ENCODE results near the gene DDOST. TPM values are rescaled to one million over a fixed set of nuclear protein-coding genes. Genes with fewer than 3 reads are reported as not detected.

Gene DDOST
- total RNA-seq, 1 donor from 2014 or later, result 273 TPM

DNA sequence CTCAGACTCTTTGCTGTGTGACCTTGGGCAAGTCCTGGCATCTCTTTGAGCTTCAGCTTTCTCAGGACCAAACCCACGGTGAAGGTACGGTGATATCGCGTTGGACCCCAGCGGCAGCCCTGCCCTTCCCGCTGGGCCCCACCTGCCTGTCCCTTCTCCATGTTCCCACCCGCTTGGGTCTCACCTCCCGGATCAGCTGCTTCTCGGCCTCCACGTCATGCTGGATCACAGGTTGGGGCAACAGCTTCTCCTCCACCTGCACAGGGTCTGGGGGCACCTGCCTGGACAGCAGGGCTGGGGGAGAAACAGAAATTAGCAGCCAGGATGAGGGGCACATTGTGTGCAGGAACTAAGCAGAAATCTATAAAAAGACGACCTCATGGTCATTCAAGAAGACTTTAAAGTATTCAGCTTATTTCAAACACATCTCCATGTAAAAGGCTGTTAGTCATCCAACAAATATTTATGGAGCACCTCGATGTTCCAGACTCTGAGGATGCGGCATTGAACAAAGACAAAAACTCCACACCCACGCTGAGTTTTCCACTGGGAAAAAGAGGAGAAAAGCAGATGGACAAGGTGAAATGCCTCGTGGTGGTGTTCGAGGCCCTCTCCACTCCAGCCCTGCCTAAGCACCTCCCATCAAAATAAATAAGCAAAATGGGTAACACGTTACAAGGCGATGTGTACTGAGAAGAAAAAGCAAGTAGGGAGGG lies 37.2 kb upstream of the DDOST start:
- DNase-seq (ENCODE audit: low spot score, unreplicated experiment), result no peak
- Mint-ChIP-seq H3K27ac (no peak overlapping the region), H3K4me1 (ENCODE audit: low read depth) (peaks cover 1% of the 10 kb centered on the region), H3K27me3 (peaks cover 14% of the 10 kb centered on the region), H3K4me3 (ENCODE audit: low read depth) (no peak overlapping the region), H3K36me3 (ENCODE audit: insufficient read depth) (no peaks in the 10 kb centered on the region), H3K9me3 (ENCODE audit: low read depth) (no peaks in the 10 kb centered on the region)
- TF ChIP-seq, protein P1, sequence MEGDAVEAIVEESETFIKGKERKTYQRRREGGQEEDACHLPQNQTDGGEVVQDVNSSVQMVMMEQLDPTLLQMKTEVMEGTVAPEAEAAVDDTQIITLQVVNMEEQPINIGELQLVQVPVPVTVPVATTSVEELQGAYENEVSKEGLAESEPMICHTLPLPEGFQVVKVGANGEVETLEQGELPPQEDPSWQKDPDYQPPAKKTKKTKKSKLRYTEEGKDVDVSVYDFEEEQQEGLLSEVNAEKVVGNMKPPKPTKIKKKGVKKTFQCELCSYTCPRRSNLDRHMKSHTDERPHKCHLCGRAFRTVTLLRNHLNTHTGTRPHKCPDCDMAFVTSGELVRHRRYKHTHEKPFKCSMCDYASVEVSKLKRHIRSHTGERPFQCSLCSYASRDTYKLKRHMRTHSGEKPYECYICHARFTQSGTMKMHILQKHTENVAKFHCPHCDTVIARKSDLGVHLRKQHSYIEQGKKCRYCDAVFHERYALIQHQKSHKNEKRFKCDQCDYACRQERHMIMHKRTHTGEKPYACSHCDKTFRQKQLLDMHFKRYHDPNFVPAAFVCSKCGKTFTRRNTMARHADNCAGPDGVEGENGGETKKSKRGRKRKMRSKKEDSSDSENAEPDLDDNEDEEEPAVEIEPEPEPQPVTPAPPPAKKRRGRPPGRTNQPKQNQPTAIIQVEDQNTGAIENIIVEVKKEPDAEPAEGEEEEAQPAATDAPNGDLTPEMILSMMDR (IDR thresholded peaks at IDR 0.05; ENCODE audit: unreplicated experiment), result no peak

DNA sequence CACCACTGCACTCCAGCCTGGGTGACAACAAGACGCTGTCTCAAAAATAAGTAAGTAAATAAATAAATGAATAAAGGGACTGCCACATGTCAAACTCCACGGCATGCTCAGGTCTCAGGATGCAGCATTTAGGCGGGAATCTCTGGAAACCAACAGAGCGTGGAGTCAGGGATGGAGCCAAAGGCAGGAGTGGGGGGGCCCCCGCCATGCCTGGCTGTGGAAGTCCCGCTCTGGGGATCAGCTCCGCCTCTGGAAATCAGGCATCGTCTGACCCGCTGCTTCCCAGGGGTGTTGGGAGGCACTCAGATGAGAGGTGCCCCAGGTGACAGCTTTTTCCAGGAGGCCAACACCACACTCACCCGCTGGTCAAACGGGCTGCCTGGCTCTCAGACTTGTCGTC lies 36.4 kb upstream of the DDOST start:
- H3K27me3 Mint-ChIP-seq, result peaks cover 10% of the 10 kb centered on the region
- no peaks in the 10 kb centered on the region for H3K9me3 Mint-ChIP-seq (ENCODE audit: low read depth)
- no peaks in the 10 kb centered on the region for H3K36me3 Mint-ChIP-seq (ENCODE audit: insufficient read depth)
- no peak for DNase-seq (ENCODE audit: low spot score, unreplicated experiment)
- H3K4me1 Mint-ChIP-seq (ENCODE audit: low read depth), result peaks cover 1% of the 10 kb centered on the region
- no peak overlapping the region for H3K4me3 Mint-ChIP-seq (ENCODE audit: low read depth)
- no peak overlapping the region for H3K27ac Mint-ChIP-seq
- TF ChIP-seq, protein P1 (IDR thresholded peaks at IDR 0.05; ENCODE audit: unreplicated experiment), result no peak

DNA sequence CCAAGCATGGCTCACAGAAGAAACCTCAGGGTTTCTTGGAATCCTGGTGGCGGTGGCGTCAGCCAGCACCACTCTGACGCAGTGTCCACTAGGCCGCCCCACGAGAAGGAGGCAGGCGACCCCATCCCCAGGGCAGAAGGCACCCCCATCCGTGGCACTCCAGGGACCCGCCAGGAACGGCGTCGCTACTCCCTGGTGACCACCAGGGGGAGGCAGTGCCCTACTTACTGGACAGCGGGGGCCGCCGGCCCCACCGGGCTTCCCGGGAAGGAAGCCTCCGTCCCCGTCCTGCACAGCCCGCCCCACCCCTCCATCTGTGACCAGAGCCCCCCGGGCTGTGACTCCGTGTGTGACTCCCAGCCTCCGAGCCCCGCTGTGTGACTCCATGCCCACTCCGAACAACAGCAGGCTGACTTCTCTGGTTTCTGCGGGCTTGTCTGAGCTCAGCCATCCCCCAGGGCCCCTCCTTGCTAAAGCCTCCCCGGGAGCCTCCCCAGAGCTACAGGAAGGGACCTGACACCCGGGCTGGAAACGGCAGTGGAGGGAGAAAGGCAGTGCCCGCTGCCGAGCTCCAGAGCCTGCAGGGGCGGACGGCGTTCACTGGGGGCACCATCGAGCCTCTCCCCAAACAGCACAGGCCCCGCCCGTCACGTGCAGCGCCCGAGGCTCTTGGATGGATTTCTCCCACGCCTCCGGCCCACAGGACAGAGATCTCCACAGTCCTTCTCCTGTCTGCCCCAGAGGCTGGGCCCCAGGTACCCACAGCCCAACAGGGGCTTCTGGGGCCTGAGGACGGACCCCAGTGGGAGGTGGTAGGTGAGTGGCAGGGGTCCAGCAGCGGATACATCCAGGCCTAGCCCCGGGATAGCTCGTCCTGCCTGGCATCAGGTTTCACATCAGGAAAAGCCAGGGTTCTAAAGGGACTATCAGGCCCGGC lies 35.5 kb upstream of the DDOST start:
- DNase-seq (ENCODE audit: low spot score, unreplicated experiment), result peak; percentile 84
- Mint-ChIP-seq H3K4me1 (ENCODE audit: low read depth) (peaks cover 1% of the 10 kb centered on the region), H3K36me3 (ENCODE audit: insufficient read depth) (no peaks in the 10 kb centered on the region), H3K4me3 (ENCODE audit: low read depth) (peak overlapping the region; percentile 76), H3K9me3 (ENCODE audit: low read depth) (no peaks in the 10 kb centered on the region), H3K27me3 (peaks cover 10% of the 10 kb centered on the region), H3K27ac (peak overlapping the region; percentile 92)
- TF ChIP-seq, protein P1 (IDR thresholded peaks at IDR 0.05; ENCODE audit: unreplicated experiment), result peak; percentile 81

DNA sequence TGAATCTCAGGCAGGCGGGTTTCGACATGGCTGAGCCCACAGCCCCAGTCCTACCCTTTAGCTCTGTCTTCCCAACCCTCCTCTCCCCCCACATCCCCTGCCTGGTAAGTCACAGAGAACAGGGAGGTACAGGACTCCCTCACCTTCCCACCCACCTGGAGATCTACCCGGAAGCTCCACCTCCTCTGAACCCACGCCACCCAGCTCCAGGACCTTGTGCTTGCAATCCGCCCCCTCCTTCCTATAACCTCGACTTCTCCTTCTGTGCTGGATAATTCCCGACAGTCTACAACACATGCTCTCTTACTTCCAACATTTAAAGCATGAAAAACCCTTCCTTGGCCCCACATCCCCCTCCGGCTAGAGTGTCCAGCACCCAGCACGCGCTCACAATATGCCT lies 34.3 kb upstream of the DDOST start:
- H3K27ac Mint-ChIP-seq, result no peak overlapping the region
- H3K4me3 Mint-ChIP-seq (ENCODE audit: low read depth), result no peak overlapping the region
- no peaks in the 10 kb centered on the region for H3K9me3 Mint-ChIP-seq (ENCODE audit: low read depth)
- no peaks in the 10 kb centered on the region for H3K36me3 Mint-ChIP-seq (ENCODE audit: insufficient read depth)
- H3K4me1 Mint-ChIP-seq (ENCODE audit: low read depth), result peaks cover 1% of the 10 kb centered on the region
- H3K27me3 Mint-ChIP-seq, result peaks cover 10% of the 10 kb centered on the region
- TF ChIP-seq, protein P1 (IDR thresholded peaks at IDR 0.05; ENCODE audit: unreplicated experiment), result no peak
- no peak for DNase-seq (ENCODE audit: low spot score, unreplicated experiment)

DNA sequence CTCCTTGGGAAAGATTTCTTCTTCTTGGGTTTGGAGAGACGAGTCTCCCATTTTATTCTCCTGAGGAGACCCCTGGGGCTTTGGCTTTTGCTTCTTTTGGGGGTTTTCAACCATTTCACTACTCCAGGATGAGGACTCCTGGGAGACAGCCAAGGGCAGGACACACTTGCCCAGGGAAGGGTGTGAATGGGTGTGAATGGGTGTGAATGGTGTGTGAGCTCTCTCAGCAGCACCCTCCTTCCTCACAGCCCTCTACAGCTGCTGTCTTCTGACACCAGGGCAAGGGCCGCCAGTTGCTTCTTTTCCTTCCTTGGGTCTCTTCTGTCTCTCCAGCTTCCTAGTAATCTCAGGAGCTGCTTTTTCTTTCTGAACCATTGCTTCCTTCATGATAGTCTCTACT lies 32.5 kb upstream of the DDOST start:
- DNase-seq (ENCODE audit: low spot score, unreplicated experiment), result no peak
- H3K9me3 Mint-ChIP-seq (ENCODE audit: low read depth), result no peaks in the 10 kb centered on the region
- peaks cover 1% of the 10 kb centered on the region for H3K4me1 Mint-ChIP-seq (ENCODE audit: low read depth)
- no peaks in the 10 kb centered on the region for H3K36me3 Mint-ChIP-seq (ENCODE audit: insufficient read depth)
- peaks cover 7% of the 10 kb centered on the region for H3K27me3 Mint-ChIP-seq
- TF ChIP-seq, protein P1 (IDR thresholded peaks at IDR 0.05; ENCODE audit: unreplicated experiment), result no peak
- no peak overlapping the region for H3K4me3 Mint-ChIP-seq (ENCODE audit: low read depth)
- no peak overlapping the region for H3K27ac Mint-ChIP-seq
